ENCODE measurements around the gene IDUA.

Gene IDUA

DNA sequence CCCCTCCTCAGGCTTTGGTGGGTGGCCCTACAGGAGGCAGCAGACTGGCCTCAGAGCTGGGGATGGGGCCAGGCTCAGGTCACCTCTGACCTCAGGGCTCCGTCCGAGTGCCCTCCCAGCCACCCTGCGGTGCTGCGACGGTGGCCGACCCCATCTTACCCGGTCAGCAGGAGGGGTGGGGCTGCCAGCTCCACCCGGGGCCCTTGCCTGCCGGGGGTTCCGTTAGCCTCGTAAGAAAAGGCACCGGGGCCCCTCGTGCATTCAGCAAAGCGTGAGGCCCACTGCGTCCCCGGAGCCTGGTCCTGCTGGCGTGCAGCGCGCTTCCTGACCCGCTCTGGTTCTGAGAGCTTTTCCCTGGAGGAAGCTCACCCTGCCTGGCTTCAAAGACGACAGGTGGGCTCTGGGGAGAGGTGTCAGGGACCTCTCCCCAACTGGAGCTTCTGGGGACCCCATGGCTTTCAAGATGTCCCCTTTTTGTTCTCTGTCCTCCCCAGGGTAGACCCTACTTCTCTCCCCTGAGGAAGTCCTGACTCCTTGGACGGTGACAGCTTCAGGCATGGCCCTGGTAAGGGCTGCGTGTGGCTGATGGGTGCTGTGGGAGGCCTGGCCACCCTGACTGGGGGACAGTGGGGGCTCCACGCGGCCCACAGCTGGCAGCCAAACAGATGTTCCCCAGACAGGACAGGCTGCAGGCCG, 40.5 kb downstream of the IDUA start:
- H3K36me3 ChIP-seq (replicated peaks; ENCODE audit: low read depth, low read length): no peaks in the 10 kb centered on the region
- no peaks in the 10 kb centered on the region for H3K9me3 ChIP-seq (ENCODE audit: insufficient read depth, low read length)
- no peaks in the 10 kb centered on the region for H3K27me3 ChIP-seq (ENCODE audit: low read depth, low read length)
- H3K79me2 ChIP-seq (ENCODE audit: low read length): no peaks in the 10 kb centered on the region
- H2AFZ ChIP-seq (ENCODE audit: low read depth, low read length): no peak overlapping the region
- no peaks in the 10 kb centered on the region for H4K20me1 ChIP-seq (ENCODE audit: insufficient read depth, low read length)
- peaks cover 13% of the 10 kb centered on the region for H3K4me1 ChIP-seq (ENCODE audit: low read length)
- no peak overlapping the region for H3K4me3 ChIP-seq (ENCODE audit: low read length)
- H3K27ac ChIP-seq (ENCODE audit: low read length): no peak overlapping the region
- no peak overlapping the region for H3K9ac ChIP-seq (ENCODE audit: low read length)
- TF ChIP-seq EZH2phosphoT487 (IDR thresholded peaks at IDR 0.05; ENCODE audit: low read depth) (no peak), CTCF (IDR thresholded peaks at IDR 0.05; ENCODE audit: low read depth, low read length) (no peak)
- no peak overlapping the region for H3K4me2 ChIP-seq (ENCODE audit: low read length)

- Histone ChIP-seq H3K4me1 (ENCODE audit: low read length) (peaks cover 13% of the 10 kb centered on the region), H3K9me3 (ENCODE audit: insufficient read depth, low read length) (no peaks in the 10 kb centered on the region), H3K9ac (ENCODE audit: low read length) (no peak overlapping the region), H3K4me3 (ENCODE audit: low read length) (no peak overlapping the region), H3K27me3 (ENCODE audit: low read depth, low read length) (no peaks in the 10 kb centered on the region), H2AFZ (ENCODE audit: low read depth, low read length) (no peak overlapping the region), H3K36me3 (replicated peaks; ENCODE audit: low read depth, low read length) (no peaks in the 10 kb centered on the region), H4K20me1 (ENCODE audit: insufficient read depth, low read length) (no peaks in the 10 kb centered on the region), H3K27ac (ENCODE audit: low read length) (no peak overlapping the region), H3K4me2 (ENCODE audit: low read length) (no peak overlapping the region), H3K79me2 (ENCODE audit: low read length) (no peaks in the 10 kb centered on the region)
- TF ChIP-seq CTCF (IDR thresholded peaks at IDR 0.05; ENCODE audit: low read depth, low read length): no peak
- TF ChIP-seq EZH2phosphoT487 (IDR thresholded peaks at IDR 0.05; ENCODE audit: low read depth): no peak
Measured at GRCh38 chr4:1027915-1028238, 41.0 kb downstream of the IDUA start.

DNA sequence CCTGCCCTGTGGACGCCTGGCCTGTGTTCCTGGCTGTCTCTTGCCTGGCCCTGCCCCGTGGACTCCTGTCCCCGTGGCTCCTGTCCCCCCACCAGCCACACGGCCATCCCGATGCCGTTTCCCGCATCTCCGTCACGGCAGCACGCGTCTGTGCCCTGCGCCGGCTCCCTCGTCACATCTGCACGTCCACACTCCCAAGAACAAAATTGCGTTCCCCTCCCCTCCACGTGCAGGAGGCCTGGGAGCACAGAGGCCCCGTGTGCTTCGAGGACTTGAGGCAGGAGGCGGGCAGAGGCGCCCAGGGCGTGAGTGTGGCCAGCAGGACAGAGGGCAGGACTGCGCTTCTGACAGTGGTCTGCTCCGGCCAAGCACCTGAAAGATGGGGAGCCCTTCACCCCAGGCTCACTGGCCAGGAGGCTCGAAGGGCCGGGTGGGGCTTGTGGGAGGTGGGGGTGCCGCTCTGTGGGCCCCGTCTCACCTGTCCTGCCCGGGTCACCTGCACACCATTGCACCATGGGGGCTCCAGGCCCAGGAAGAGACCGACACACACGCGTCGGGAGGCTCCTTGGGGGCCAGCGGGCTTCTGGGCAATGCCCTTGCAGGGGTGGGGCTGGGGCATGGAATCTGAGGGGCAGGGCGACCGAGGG, 41.9 kb downstream of the IDUA start:
- no peak overlapping the region for H2AFZ ChIP-seq (ENCODE audit: low read depth, low read length)
- TF ChIP-seq CTCF (IDR thresholded peaks at IDR 0.05; ENCODE audit: low read depth, low read length) (no peak), EZH2phosphoT487 (IDR thresholded peaks at IDR 0.05; ENCODE audit: low read depth) (no peak)
- no peaks in the 10 kb centered on the region for H4K20me1 ChIP-seq (ENCODE audit: insufficient read depth, low read length)

GRCh38 chr4:1029529-1029928, 42.7 kb downstream of the IDUA start:
- Histone ChIP-seq H3K9ac (ENCODE audit: low read length) (no peak overlapping the region), H3K27me3 (ENCODE audit: low read depth, low read length) (no peaks in the 10 kb centered on the region), H3K4me3 (ENCODE audit: low read length) (no peak overlapping the region), H3K4me2 (ENCODE audit: low read length) (no peak overlapping the region), H3K36me3 (replicated peaks; ENCODE audit: low read depth, low read length) (no peaks in the 10 kb centered on the region), H2AFZ (ENCODE audit: low read depth, low read length) (no peak overlapping the region), H3K79me2 (ENCODE audit: low read length) (no peaks in the 10 kb centered on the region), H3K4me1 (ENCODE audit: low read length) (peaks cover 13% of the 10 kb centered on the region), H3K27ac (ENCODE audit: low read length) (no peak overlapping the region), H3K9me3 (ENCODE audit: insufficient read depth, low read length) (no peaks in the 10 kb centered on the region), H4K20me1 (ENCODE audit: insufficient read depth, low read length) (no peaks in the 10 kb centered on the region)
- no peak for TF ChIP-seq CTCF (IDR thresholded peaks at IDR 0.05; ENCODE audit: low read depth, low read length)

More for the DNA sequence above, 41.9 kb downstream of the IDUA start:
- no peak overlapping the region for H3K27ac ChIP-seq (ENCODE audit: low read length)
- no peak overlapping the region for H3K9ac ChIP-seq (ENCODE audit: low read length)
- H3K9me3 ChIP-seq (ENCODE audit: insufficient read depth, low read length): no peaks in the 10 kb centered on the region
- no peaks in the 10 kb centered on the region for H3K36me3 ChIP-seq (replicated peaks; ENCODE audit: low read depth, low read length)
- no peaks in the 10 kb centered on the region for H3K79me2 ChIP-seq (ENCODE audit: low read length)
- no peak overlapping the region for H3K4me3 ChIP-seq (ENCODE audit: low read length)
- no peaks in the 10 kb centered on the region for H3K27me3 ChIP-seq (ENCODE audit: low read depth, low read length)
- peaks cover 13% of the 10 kb centered on the region for H3K4me1 ChIP-seq (ENCODE audit: low read length)
- H3K4me2 ChIP-seq (ENCODE audit: low read length): no peak overlapping the region

Data from OCI-LY3 (cell line).